CD4-positive, alpha-beta memory T cell (primary cell): ENCODE results near the gene MAST4. TPM values are rescaled to one million over a fixed set of nuclear protein-coding genes. Genes with fewer than 3 reads are reported as not detected.
A peak's percentile ranks its signal among the peaks of the same experiment; 100 is the strongest.

ENCODE experiments used
- CTCF ChIA-PET: fragments of 350-600 bp; sonication (Branson Sonifier 250); formaldehyde crosslinking; loops from one replicate; lab custom pipeline; 2021; ENCODE audit warnings: inconsistent platforms; ENCODE audit not compliant: partially characterized antibody; lab: Charles Lee
- POLR2A ChIA-PET: fragments of 350-600 bp; sonication (Branson Sonifier 250); formaldehyde crosslinking; loops from one replicate; lab custom pipeline; 2021; ENCODE audit not compliant: partially characterized antibody; lab: Charles Lee
- DNase-seq, 5 donors: peaks; one replicate each; pipeline versions ENCODE4 v3.0.0 to v3.0.0-alpha.2; 2020 to 2022; ENCODE audit warnings: mixed read lengths in 1 of 5
- H3K27ac ChIP-seq: one replicate; pipeline ENCODE4 v1.7.0; 2013; ENCODE audit warnings: low read depth, low read length
- H3K27me3 ChIP-seq: 2 replicates; pipeline ENCODE4 v1.7.0; 2013; ENCODE audit warnings: mild to moderate bottlenecking, low read length, moderate library complexity; ENCODE audit not compliant: insufficient read depth
- H3K36me3 ChIP-seq: 2 replicates; pipeline ENCODE4 v1.7.0; 2013; ENCODE audit warnings: mild to moderate bottlenecking, low read length, moderate library complexity; ENCODE audit not compliant: insufficient read depth
- H3K4me1 ChIP-seq: 2 replicates; pipeline ENCODE4 v1.7.0; 2013; ENCODE audit warnings: mild to moderate bottlenecking, low read length, moderate library complexity; ENCODE audit not compliant: insufficient read depth
- H3K4me3 ChIP-seq, 2 donors: one replicate each; pipeline ENCODE4 v1.7.0; 2013; ENCODE audit warnings: low read length in 2 of 2, mild to moderate bottlenecking in 1 of 2
- H3K9me3 ChIP-seq, 2 donors: one replicate each; pipeline ENCODE4 v1.7.0; 2013; ENCODE audit warnings: low read length in 2 of 2, control low read depth in 1 of 2; ENCODE audit not compliant: control insufficient read depth in 1 of 2
- H3K27ac Mint-ChIP-seq, 7 donors: one replicate each; pipeline ENCODE4 v1.8.0; 2020 to 2021; ENCODE audit warnings: mixed read lengths in 7 of 7, mild to moderate bottlenecking in 6 of 7, inconsistent platforms in 3 of 7, moderate library complexity in 3 of 7
- H3K27me3 Mint-ChIP-seq, 2 donors: one replicate each; pipeline ENCODE4 v1.8.0; 2020 to 2021; ENCODE audit warnings: mixed read lengths in 2 of 2
- H3K36me3 Mint-ChIP-seq, 2 donors: one replicate each; pipeline ENCODE4 v1.8.0; 2020 to 2021; ENCODE audit warnings: mixed read lengths in 2 of 2, inconsistent platforms in 1 of 2, mild to moderate bottlenecking in 1 of 2
- H3K4me1 Mint-ChIP-seq, 4 donors: one replicate each; pipeline ENCODE4 v1.8.0; 2020 to 2021; ENCODE audit warnings: mixed read lengths in 4 of 4, mild to moderate bottlenecking in 1 of 4
- H3K4me3 Mint-ChIP-seq, 8 donors: one replicate each; pipeline ENCODE4 v1.8.0; 2020 to 2021; ENCODE audit warnings: mixed read lengths in 8 of 8, mild to moderate bottlenecking in 7 of 8, moderate library complexity in 6 of 8, inconsistent platforms in 3 of 8
- H3K9me3 Mint-ChIP-seq, 8 donors: one replicate each; pipeline ENCODE4 v1.8.0; 2020 to 2021; ENCODE audit warnings: mixed read lengths in 8 of 8, mild to moderate bottlenecking in 5 of 8, inconsistent platforms in 3 of 8, moderate library complexity in 1 of 8
- intact Hi-C: fragments of 100-400 bp; cut with micrococcal nuclease; formaldehyde crosslinking; loops from one replicate; pipeline ENCODE4 v1.15.1; 2023
- polyA plus RNA-seq, 2 donors: library from polyadenylated mRNA; unstranded; fragments of 300-500 nt; fragmentation: Illumina TruSeq; gene quantifications; one replicate each; pipeline ENCODE4 v1.2.3, GENCODE V29; 2021
- total RNA-seq, 2 experiments: library from RNA; stranded (reverse); gene quantifications; one replicate each; pipeline ENCODE4 v1.2.3, GENCODE V29; 2021

Gene MAST4
- total and polyA plus RNA-seq, 4 experiments from 2014 or later: 9.2 to 27.0 (median 21.3) TPM

- H3K27ac Mint-ChIP-seq: no peak overlapping the region
- peaks cover 5 to 18% of the 10 kb centered on the region in 2 donors for H3K27me3 Mint-ChIP-seq
- peaks cover 0 to 4% (median 1%) of the 10 kb centered on the region in 4 donors for H3K4me1 Mint-ChIP-seq
- no peaks in the 10 kb centered on the region for H3K9me3 Mint-ChIP-seq
- Histone ChIP-seq H3K9me3 (no peaks in the 10 kb centered on the region), H3K27ac (no peak overlapping the region), H3K4me1 (no peaks in the 10 kb centered on the region), H3K4me3 (no peak overlapping the region), H3K36me3 (no peaks in the 10 kb centered on the region), H3K27me3 (no peaks in the 10 kb centered on the region)
- ChIA-PET POLR2A (no interaction called here), CTCF (no interaction called here)
- no peaks in the 10 kb centered on the region for H3K36me3 Mint-ChIP-seq
- intact Hi-C loops: no loop called here
- H3K4me3 Mint-ChIP-seq: peak overlapping the region in 1 of 8 donors; percentile 11
- DNase-seq: no peak
Measured at GRCh38 chr5:66616520-66617225, 20.5 kb downstream of the MAST4 start.

- Histone ChIP-seq H3K36me3 (no peaks in the 10 kb centered on the region), H3K4me1 (no peaks in the 10 kb centered on the region), H3K27ac (no peak overlapping the region), H3K27me3 (no peaks in the 10 kb centered on the region), H3K9me3 (no peaks in the 10 kb centered on the region), H3K4me3 (no peak overlapping the region)
- Mint-ChIP-seq H3K9me3 (peaks cover 0 to under 1% (median 0%) of the 10 kb centered on the region in 8 donors), H3K27me3 (peaks cover 8 to 22% of the 10 kb centered on the region in 2 donors), H3K27ac (no peak overlapping the region), H3K4me1 (peaks cover 0 to 4% (median 1%) of the 10 kb centered on the region in 4 donors), H3K4me3 (peak overlapping the region in 2 of 8 donors; percentile 5 to 11), H3K36me3 (no peaks in the 10 kb centered on the region)
- ChIA-PET POLR2A (no interaction called here), CTCF (no interaction called here)
- intact Hi-C loops: no loop called here
- DNase-seq: no peak
Measured at GRCh38 chr5:66617226-66617861, 21.2 kb downstream of the MAST4 start.

- no peaks in the 10 kb centered on the region for H3K9me3 ChIP-seq
- H3K27ac ChIP-seq: no peak overlapping the region
- no peaks in the 10 kb centered on the region for H3K36me3 ChIP-seq
- no peaks in the 10 kb centered on the region for H3K4me1 ChIP-seq
- intact Hi-C loops: no loop called here
- POLR2A ChIA-PET: no interaction called here
- H3K4me3 Mint-ChIP-seq: no peak overlapping the region
- peaks cover 0 to 4% (median 1%) of the 10 kb centered on the region in 4 donors for H3K4me1 Mint-ChIP-seq
- CTCF ChIA-PET: no interaction called here
- H3K36me3 Mint-ChIP-seq: no peaks in the 10 kb centered on the region
- peaks cover 0 to 3% (median 0%) of the 10 kb centered on the region in 8 donors for H3K9me3 Mint-ChIP-seq
- no peak for DNase-seq
- H3K4me3 ChIP-seq: no peak overlapping the region
- peaks cover 10 to 25% of the 10 kb centered on the region in 2 donors for H3K27me3 Mint-ChIP-seq
- no peak overlapping the region for H3K27ac Mint-ChIP-seq
- no peaks in the 10 kb centered on the region for H3K27me3 ChIP-seq
Measured at GRCh38 chr5:66617991-66618768, 22.0 kb downstream of the MAST4 start.

- Mint-ChIP-seq H3K4me3 (no peak overlapping the region), H3K9me3 (peaks cover 0 to 4% (median 0%) of the 10 kb centered on the region in 8 donors), H3K36me3 (no peaks in the 10 kb centered on the region), H3K4me1 (peaks cover 0 to 4% (median 1%) of the 10 kb centered on the region in 4 donors), H3K27ac (no peak overlapping the region), H3K27me3 (peaks cover 12 to 20% of the 10 kb centered on the region in 2 donors)
- no peak overlapping the region for H3K27ac ChIP-seq
- no peaks in the 10 kb centered on the region for H3K27me3 ChIP-seq
- no peak for DNase-seq
- H3K4me1 ChIP-seq: no peaks in the 10 kb centered on the region
- intact Hi-C loops: no loop called here
- H3K36me3 ChIP-seq: no peaks in the 10 kb centered on the region
- ChIA-PET POLR2A (no interaction called here), CTCF (no interaction called here)
- H3K9me3 ChIP-seq: no peaks in the 10 kb centered on the region
- no peak overlapping the region for H3K4me3 ChIP-seq
Measured at GRCh38 chr5:66620711-66621110, 24.5 kb downstream of the MAST4 start.

- Mint-ChIP-seq H3K27ac (no peak overlapping the region), H3K4me3 (no peak overlapping the region), H3K36me3 (no peaks in the 10 kb centered on the region), H3K9me3 (peaks cover 0 to 4% (median 0%) of the 10 kb centered on the region in 8 donors), H3K4me1 (peaks cover 0 to 4% (median 1%) of the 10 kb centered on the region in 4 donors), H3K27me3 (peaks cover 12 to 20% of the 10 kb centered on the region in 2 donors)
- H3K27ac ChIP-seq: no peak overlapping the region
- no peaks in the 10 kb centered on the region for H3K4me1 ChIP-seq
- no peak for DNase-seq
- no peaks in the 10 kb centered on the region for H3K27me3 ChIP-seq
- H3K4me3 ChIP-seq: no peak overlapping the region
- POLR2A ChIA-PET: no interaction called here
- no peaks in the 10 kb centered on the region for H3K9me3 ChIP-seq
- no peaks in the 10 kb centered on the region for H3K36me3 ChIP-seq
- CTCF ChIA-PET: no interaction called here
- intact Hi-C loops: no loop called here
Measured at GRCh38 chr5:66621146-66621545, 25.0 kb downstream of the MAST4 start.

- H3K27ac Mint-ChIP-seq: no peak overlapping the region
- ChIA-PET CTCF (no interaction called here), POLR2A (no interaction called here)
- DNase-seq: no peak
- H3K4me1 ChIP-seq: no peaks in the 10 kb centered on the region
- intact Hi-C loops: no loop called here
- peaks cover 0 to 4% (median 1%) of the 10 kb centered on the region in 4 donors for H3K4me1 Mint-ChIP-seq
- peaks cover 13 to 19% of the 10 kb centered on the region in 2 donors for H3K27me3 Mint-ChIP-seq
- no peaks in the 10 kb centered on the region for H3K36me3 ChIP-seq
- no peaks in the 10 kb centered on the region for H3K36me3 Mint-ChIP-seq
- H3K4me3 ChIP-seq: no peak overlapping the region
- peaks cover 0 to 4% (median 0%) of the 10 kb centered on the region in 8 donors for H3K9me3 Mint-ChIP-seq
- no peak overlapping the region for H3K4me3 Mint-ChIP-seq
- no peak overlapping the region for H3K27ac ChIP-seq
- no peaks in the 10 kb centered on the region for H3K27me3 ChIP-seq
- H3K9me3 ChIP-seq: no peaks in the 10 kb centered on the region
Measured at GRCh38 chr5:66621736-66622135, 25.5 kb downstream of the MAST4 start.

GRCh38 chr5:66628561-66628960, 32.4 kb downstream of the MAST4 start:
- Histone ChIP-seq H3K27me3 (no peaks in the 10 kb centered on the region), H3K9me3 (no peaks in the 10 kb centered on the region), H3K4me1 (no peaks in the 10 kb centered on the region), H3K4me3 (no peak overlapping the region), H3K36me3 (no peaks in the 10 kb centered on the region), H3K27ac (no peak overlapping the region)
- Mint-ChIP-seq H3K4me1 (no peaks in the 10 kb centered on the region), H3K27me3 (peaks cover 0 to 3% of the 10 kb centered on the region in 2 donors), H3K4me3 (no peak overlapping the region), H3K9me3 (peaks cover 0 to 4% (median 0%) of the 10 kb centered on the region in 8 donors), H3K27ac (no peak overlapping the region), H3K36me3 (no peaks in the 10 kb centered on the region)
- CTCF ChIA-PET: no interaction called here
- intact Hi-C loops: no loop called here
- DNase-seq: no peak
- POLR2A ChIA-PET: no interaction called here
